BLaER1 treated with 17β-estradiol and CSF1 and Interleukin-3, amounts not matched to agents 10 nM and 100 nM (cell line): Measurements from ENCODE around the gene MCHR1.
A peak's percentile ranks its signal among the peaks of the same experiment; 100 is the strongest.
"Not testable (repeated sequence)": the region's sequence is repeated elsewhere in the genome, so short reads cannot be mapped to it uniquely, and the experiment has no call there.

Experiments
- H3K27ac ChIP-seq, 11 experiments: shearing (Covaris generic); formaldehyde crosslinking; 2 replicates each; pipeline ENCODE4 v1.8.1; 2022
- H3K27me3 ChIP-seq, 11 experiments: shearing (Covaris generic); formaldehyde crosslinking; 2 replicates each; pipeline ENCODE4 v1.8.1; 2022
- H3K36me3 ChIP-seq, 11 experiments: shearing (Covaris generic); formaldehyde crosslinking; 2 replicates each; pipeline ENCODE4 v1.8.1; 2022
- H3K4me1 ChIP-seq, 10 experiments: shearing (Covaris generic); formaldehyde crosslinking; 2 replicates each; pipeline ENCODE4 v1.8.1; 2022
- H3K4me2 ChIP-seq, 11 experiments: shearing (Covaris generic); formaldehyde crosslinking; 2 replicates each; pipeline ENCODE4 v1.8.1; 2022
- H3K4me3 ChIP-seq, 10 experiments: shearing (Covaris generic); formaldehyde crosslinking; 2 replicates each; pipeline ENCODE4 v1.8.1; 2022
- H3K9ac ChIP-seq, 11 experiments: shearing (Covaris generic); formaldehyde crosslinking; 2 replicates each; pipeline ENCODE4 v1.8.1; 2022
- H3K9me3 ChIP-seq, 11 experiments: shearing (Covaris generic); formaldehyde crosslinking; replicated peaks in 1 of 11; 2 replicates each; pipeline ENCODE4 v1.8.1; 2022
- H4K20me1 ChIP-seq, 11 experiments: shearing (Covaris generic); formaldehyde crosslinking; 2 replicates each; pipeline ENCODE4 v1.8.1; 2022
- Cebpa-rat ChIP-seq, 11 experiments: shearing (Covaris generic); IDR thresholded peaks; 2 replicates each; pipeline ENCODE4 v1.8.1; 2022

The MCHR1 gene

GRCh38 chr22:40653361-40653760 lies 25.9 kb upstream of the MCHR1 start:
- no peak for TF ChIP-seq Cebpa-rat (IDR thresholded peaks at IDR 0.05)
- peaks cover 17 to 38% (median 31%) of the 10 kb centered on the region in 10 experiments for H3K4me1 ChIP-seq
- H3K27me3 ChIP-seq = no peaks in the 10 kb centered on the region
- H3K4me2 ChIP-seq = peak overlapping the region in 4 of 11 experiments; percentile 62 to 74 (median 68); a peak in 2 of 22 replicates
- H3K9me3 ChIP-seq = no peaks in the 10 kb centered on the region
- no peak overlapping the region for H3K4me3 ChIP-seq
- H3K9ac ChIP-seq = no peak overlapping the region
- no peak overlapping the region for H3K27ac ChIP-seq
- no peaks in the 10 kb centered on the region for H3K36me3 ChIP-seq
- H4K20me1 ChIP-seq = no peaks in the 10 kb centered on the region

- Histone ChIP-seq H3K9me3 (no peaks in the 10 kb centered on the region), H3K4me2 (peak overlapping the region; percentile 52 to 74 (median 64)), H4K20me1 (no peaks in the 10 kb centered on the region), H3K4me3 (peak overlapping the region in 1 of 10 experiments; percentile 4; a peak in 1 of 20 replicates), H3K27me3 (no peaks in the 10 kb centered on the region), H3K4me1 (peaks cover 17 to 38% (median 31%) of the 10 kb centered on the region in 10 experiments), H3K27ac (peak overlapping the region in 6 of 11 experiments; percentile 6 to 23 (median 18); a peak in 8 of 22 replicates), H3K36me3 (no peaks in the 10 kb centered on the region), H3K9ac (peak overlapping the region in 7 of 11 experiments; percentile 5 to 38 (median 19); a peak in 8 of 22 replicates)
- TF ChIP-seq Cebpa-rat (IDR thresholded peaks at IDR 0.05) = no peak
These were observed 24.6 kb upstream of the MCHR1 start for GRCh38 chr22:40654522-40655167.

- not testable (repeated sequence) for H3K36me3 ChIP-seq, H3K4me2 ChIP-seq, H3K27ac ChIP-seq, H3K9ac ChIP-seq, H3K4me3 ChIP-seq, H3K9me3 ChIP-seq, H4K20me1 ChIP-seq, H3K27me3 ChIP-seq
- peaks cover 23 to 42% (median 36%) of the 10 kb centered on the region in 10 experiments for H3K4me1 ChIP-seq
These were observed 23.3 kb upstream of the MCHR1 start for GRCh38 chr22:40655941-40656340.

GRCh38 chr22:40656651-40657050 lies 22.6 kb upstream of the MCHR1 start:
- H3K4me3 ChIP-seq, H3K27me3 ChIP-seq, H3K4me2 ChIP-seq, H3K27ac ChIP-seq, H3K36me3 ChIP-seq, H3K9ac ChIP-seq, H4K20me1 ChIP-seq, H3K9me3 ChIP-seq: not testable (repeated sequence)
- peaks cover 29 to 43% (median 38%) of the 10 kb centered on the region in 10 experiments for H3K4me1 ChIP-seq

GRCh38 chr22:40659166-40659565 lies 20.1 kb upstream of the MCHR1 start:
- Histone ChIP-seq H3K36me3 (no peaks in the 10 kb centered on the region), H4K20me1 (no peaks in the 10 kb centered on the region), H3K27me3 (no peaks in the 10 kb centered on the region), H3K4me1 (peaks cover 20 to 25% (median 22%) of the 10 kb centered on the region in 10 experiments), H3K9me3 (no peaks in the 10 kb centered on the region), H3K27ac (no peak overlapping the region), H3K4me3 (no peak overlapping the region), H3K9ac (no peak overlapping the region), H3K4me2 (no peak overlapping the region)
- TF ChIP-seq Cebpa-rat (IDR thresholded peaks at IDR 0.05) = no peak

GRCh38 chr22:40660730-40661129 lies 18.6 kb upstream of the MCHR1 start:
- no peaks in the 10 kb centered on the region for H3K9me3 ChIP-seq
- peak overlapping the region in 1 of 11 experiments; percentile 30; a peak in 1 of 22 replicates for H3K27ac ChIP-seq

GRCh38 chr22:40661671-40662070 lies 17.6 kb upstream of the MCHR1 start:
- Histone ChIP-seq H3K36me3 (no peaks in the 10 kb centered on the region), H3K4me3 (no peak overlapping the region), H3K27ac (no peak overlapping the region), H3K4me1 (peaks cover 10 to 17% (median 13%) of the 10 kb centered on the region in 10 experiments; a peak in 16 of 20 replicates), H3K9ac (no peak overlapping the region), H3K27me3 (no peaks in the 10 kb centered on the region), H4K20me1 (no peaks in the 10 kb centered on the region), H3K9me3 (no peaks in the 10 kb centered on the region), H3K4me2 (peak overlapping the region in 5 of 11 experiments; percentile 0 to 42 (median 15); a peak in 3 of 22 replicates)
- TF ChIP-seq Cebpa-rat (IDR thresholded peaks at IDR 0.05) = no peak

More at GRCh38 chr22:40660730-40661129, 18.6 kb upstream of the MCHR1 start:
- H3K4me1 ChIP-seq = peaks cover 10 to 17% (median 13%) of the 10 kb centered on the region in 10 experiments; a peak in 16 of 20 replicates
- H3K36me3 ChIP-seq = no peaks in the 10 kb centered on the region
- no peak overlapping the region for H3K4me3 ChIP-seq
- H3K4me2 ChIP-seq = peak overlapping the region in 9 of 11 experiments; percentile 0 to 46 (median 23); a peak in 10 of 22 replicates
- no peak overlapping the region for H3K9ac ChIP-seq
- H3K27me3 ChIP-seq = no peaks in the 10 kb centered on the region
- TF ChIP-seq Cebpa-rat (IDR thresholded peaks at IDR 0.05) = no peak
- H4K20me1 ChIP-seq = no peaks in the 10 kb centered on the region

- peak overlapping the region in 2 of 11 experiments; percentile 22 to 30; a peak in 2 of 22 replicates for H3K4me2 ChIP-seq
- no peaks in the 10 kb centered on the region for H3K27me3 ChIP-seq
- no peak overlapping the region for H3K4me3 ChIP-seq
- no peak for TF ChIP-seq Cebpa-rat (IDR thresholded peaks at IDR 0.05)
- 0 out of 22 replicates have a peak, but pooled peaks cover 0 to 9% (median 0%) of the 10 kb centered on the region in 11 experiments for H3K9me3 ChIP-seq
- no peaks in the 10 kb centered on the region for H3K36me3 ChIP-seq
- no peak overlapping the region for H3K27ac ChIP-seq
- peaks cover 10 to 33% (median 13%) of the 10 kb centered on the region in 10 experiments; a peak in 16 of 20 replicates for H3K4me1 ChIP-seq
- no peaks in the 10 kb centered on the region for H4K20me1 ChIP-seq
- no peak overlapping the region for H3K9ac ChIP-seq
These were observed 14.0 kb upstream of the MCHR1 start for GRCh38 chr22:40665312-40665711.

- H4K20me1 ChIP-seq = no peaks in the 10 kb centered on the region
- H3K27ac ChIP-seq = no peak overlapping the region
- H3K9me3 ChIP-seq = 0 out of 22 replicates have a peak, but pooled peaks cover 0 to 9% (median 0%) of the 10 kb centered on the region in 11 experiments
- H3K4me1 ChIP-seq = peaks cover 2 to 23% (median 4%) of the 10 kb centered on the region in 10 experiments; a peak in 14 of 20 replicates
- H3K36me3 ChIP-seq = no peaks in the 10 kb centered on the region
- no peak overlapping the region for H3K4me3 ChIP-seq
- no peak overlapping the region for H3K9ac ChIP-seq
- no peak overlapping the region for H3K4me2 ChIP-seq
- no peak for TF ChIP-seq Cebpa-rat (IDR thresholded peaks at IDR 0.05)
- H3K27me3 ChIP-seq = no peaks in the 10 kb centered on the region
These were observed 13.0 kb upstream of the MCHR1 start for GRCh38 chr22:40666151-40666848.
